K562 (cell line): ENCODE results near the gene ZBTB7A.

Source experiments
- CC2D1A ChIP-seq: fragments of 450-650 bp; IDR thresholded peaks from 2 replicates; pipeline ENCODE4 v1.6.1; 2017; ENCODE audit warnings: mild to moderate bottlenecking
- CEBPB ChIP-seq: fragments of 450-650 bp; IDR thresholded peaks from 2 replicates; pipeline ENCODE4 v1.6.1; 2016; ENCODE audit warnings: missing genetic modification characterization, missing compliant biosample characterization
- EZH2 ChIP-seq: IDR thresholded peaks from 2 replicates; pipeline ENCODE4 v1.6.1; 2012; ENCODE audit warnings: low read depth, mild to moderate bottlenecking, inconsistent platforms, low read length, borderline replicate concordance
- HDAC6 ChIP-seq: IDR thresholded peaks from 2 replicates; pipeline ENCODE4 v1.6.1; 2012; ENCODE audit warnings: low read depth, mild to moderate bottlenecking, control low read depth, inconsistent platforms, low read length, moderate library complexity
- MAFK ChIP-seq: IDR thresholded peaks from 2 replicates; pipeline ENCODE4 v1.6.1; 2011; ENCODE audit warnings: low read length, improper control_type of control experiment
- SAP30 ChIP-seq: fragments of 200-600 bp; sonication (generic); IDR thresholded peaks from 2 replicates; pipeline ENCODE4 v1.6.1; 2012; ENCODE audit warnings: borderline replicate concordance, low read depth, mild to moderate bottlenecking, moderate library complexity, low read length, control low read depth, inconsistent platforms; ENCODE audit not compliant: insufficient read depth, poor library complexity, severe bottlenecking
- SETDB1 ChIP-seq: IDR thresholded peaks from one replicate; pipeline ENCODE4 v1.6.1; 2012; ENCODE audit warnings: low read length, control low read depth, inconsistent platforms
- SP1 ChIP-seq: sonication (generic); formaldehyde crosslinking; IDR thresholded peaks from 2 replicates; pipeline ENCODE4 v1.8.1; 2022; ENCODE audit warnings: mild to moderate bottlenecking, missing genetic modification reagents
- ZNF140 ChIP-seq: fragments of 250-450 bp; sonication (Bioruptor Pico); IDR thresholded peaks from 2 replicates; pipeline ENCODE4 v1.8.0; 2021; ENCODE audit warnings: moderate library complexity, mild to moderate bottlenecking, inconsistent platforms
- ZNF408 ChIP-seq: fragments of 250-450 bp; sonication (Bioruptor Pico); IDR thresholded peaks from 2 replicates; pipeline ENCODE4 v1.4.0; 2020; ENCODE audit warnings: low read depth, mild to moderate bottlenecking, moderate library complexity
- TF ChIP-seq, protein P1 (sequence below): sonication (generic); formaldehyde crosslinking; IDR thresholded peaks from 2 replicates; pipeline ENCODE4 v1.8.1; 2022; ENCODE audit warnings: missing genetic modification reagents
- TF ChIP-seq, protein P2 (sequence below), 2 experiments: fragments of 450-650 bp; formaldehyde crosslinking in 1 of 2; IDR thresholded peaks; 2 replicates each; pipeline versions ENCODE4 v1.4.0 to v1.6.1; 2014 to 2020; ENCODE audit warnings: mild to moderate bottlenecking in 2 of 2, borderline replicate concordance in 1 of 2, low read depth in 1 of 2
- TF ChIP-seq, protein P3 (sequence below): IDR thresholded peaks from 2 replicates; pipeline ENCODE4 v1.6.1; 2011; ENCODE audit warnings: borderline replicate concordance, low read depth, mild to moderate bottlenecking, moderate library complexity, low read length; ENCODE audit not compliant: insufficient read depth, poor library complexity, severe bottlenecking

DNA sequence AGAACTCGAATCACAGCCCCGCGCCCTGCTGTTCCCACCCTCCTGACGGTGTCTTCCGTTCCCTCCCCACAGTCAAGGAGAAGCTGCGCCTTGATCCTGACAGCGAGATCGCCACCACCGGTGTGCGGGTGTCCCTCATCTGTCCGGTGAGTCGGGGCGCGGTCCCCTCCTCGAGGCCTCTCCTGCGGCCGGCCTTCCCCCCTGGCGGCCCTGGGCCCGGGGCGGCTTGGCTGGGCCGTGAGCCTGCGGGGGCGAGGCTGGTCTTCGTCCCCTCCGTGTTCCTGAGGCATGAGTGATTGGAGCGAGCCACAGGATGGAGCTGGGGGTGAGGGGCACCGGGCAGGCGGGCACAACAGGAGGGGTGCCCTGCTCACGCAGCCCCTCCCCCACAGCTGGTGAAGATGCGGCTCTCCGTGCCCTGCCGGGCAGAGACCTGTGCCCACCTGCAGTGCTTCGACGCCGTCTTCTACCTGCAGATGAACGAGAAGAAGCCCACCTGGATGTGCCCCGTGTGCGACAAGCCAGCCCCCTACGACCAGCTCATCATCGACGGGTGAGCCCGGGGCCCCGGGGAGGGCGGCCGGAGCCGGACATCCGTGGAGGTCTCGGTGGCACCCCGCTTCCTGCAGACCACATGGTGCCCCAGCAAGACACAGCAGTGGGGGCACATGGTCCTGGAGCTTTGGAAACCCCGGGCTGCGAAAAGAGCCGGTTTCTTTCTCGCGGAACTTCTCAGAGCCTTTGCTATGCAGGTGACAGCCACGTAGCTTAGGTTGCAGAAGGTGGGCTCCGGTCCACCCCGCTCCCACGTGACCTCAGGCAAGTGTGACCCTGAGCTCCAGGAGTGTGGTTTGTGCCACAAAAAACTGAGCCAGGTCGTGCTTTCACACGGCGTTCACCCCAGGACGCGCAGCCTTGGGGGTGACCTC is 33.4 kb downstream of the ZBTB7A start:
- TF ChIP-seq, protein P1, sequence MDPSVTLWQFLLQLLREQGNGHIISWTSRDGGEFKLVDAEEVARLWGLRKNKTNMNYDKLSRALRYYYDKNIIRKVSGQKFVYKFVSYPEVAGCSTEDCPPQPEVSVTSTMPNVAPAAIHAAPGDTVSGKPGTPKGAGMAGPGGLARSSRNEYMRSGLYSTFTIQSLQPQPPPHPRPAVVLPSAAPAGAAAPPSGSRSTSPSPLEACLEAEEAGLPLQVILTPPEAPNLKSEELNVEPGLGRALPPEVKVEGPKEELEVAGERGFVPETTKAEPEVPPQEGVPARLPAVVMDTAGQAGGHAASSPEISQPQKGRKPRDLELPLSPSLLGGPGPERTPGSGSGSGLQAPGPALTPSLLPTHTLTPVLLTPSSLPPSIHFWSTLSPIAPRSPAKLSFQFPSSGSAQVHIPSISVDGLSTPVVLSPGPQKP (CRISPR knock-in tag): no peak
- no peak for TF ChIP-seq SAP30
- TF ChIP-seq, protein P2, sequence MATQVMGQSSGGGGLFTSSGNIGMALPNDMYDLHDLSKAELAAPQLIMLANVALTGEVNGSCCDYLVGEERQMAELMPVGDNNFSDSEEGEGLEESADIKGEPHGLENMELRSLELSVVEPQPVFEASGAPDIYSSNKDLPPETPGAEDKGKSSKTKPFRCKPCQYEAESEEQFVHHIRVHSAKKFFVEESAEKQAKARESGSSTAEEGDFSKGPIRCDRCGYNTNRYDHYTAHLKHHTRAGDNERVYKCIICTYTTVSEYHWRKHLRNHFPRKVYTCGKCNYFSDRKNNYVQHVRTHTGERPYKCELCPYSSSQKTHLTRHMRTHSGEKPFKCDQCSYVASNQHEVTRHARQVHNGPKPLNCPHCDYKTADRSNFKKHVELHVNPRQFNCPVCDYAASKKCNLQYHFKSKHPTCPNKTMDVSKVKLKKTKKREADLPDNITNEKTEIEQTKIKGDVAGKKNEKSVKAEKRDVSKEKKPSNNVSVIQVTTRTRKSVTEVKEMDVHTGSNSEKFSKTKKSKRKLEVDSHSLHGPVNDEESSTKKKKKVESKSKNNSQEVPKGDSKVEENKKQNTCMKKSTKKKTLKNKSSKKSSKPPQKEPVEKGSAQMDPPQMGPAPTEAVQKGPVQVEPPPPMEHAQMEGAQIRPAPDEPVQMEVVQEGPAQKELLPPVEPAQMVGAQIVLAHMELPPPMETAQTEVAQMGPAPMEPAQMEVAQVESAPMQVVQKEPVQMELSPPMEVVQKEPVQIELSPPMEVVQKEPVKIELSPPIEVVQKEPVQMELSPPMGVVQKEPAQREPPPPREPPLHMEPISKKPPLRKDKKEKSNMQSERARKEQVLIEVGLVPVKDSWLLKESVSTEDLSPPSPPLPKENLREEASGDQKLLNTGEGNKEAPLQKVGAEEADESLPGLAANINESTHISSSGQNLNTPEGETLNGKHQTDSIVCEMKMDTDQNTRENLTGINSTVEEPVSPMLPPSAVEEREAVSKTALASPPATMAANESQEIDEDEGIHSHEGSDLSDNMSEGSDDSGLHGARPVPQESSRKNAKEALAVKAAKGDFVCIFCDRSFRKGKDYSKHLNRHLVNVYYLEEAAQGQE (IDR thresholded peaks at IDR 0.05; ENCODE audit: borderline replicate concordance): no peak
- TF ChIP-seq, protein P2 (CRISPR knock-in tag; IDR thresholded peaks at IDR 0.05; ENCODE audit: low read depth): no peak
- TF ChIP-seq HDAC6: no peak
- no peak for TF ChIP-seq ZNF408 (CRISPR knock-in tag)
- TF ChIP-seq ZNF140: no peak
- TF ChIP-seq SETDB1: no peak
- TF ChIP-seq CEBPB (tag): no peak
- TF ChIP-seq, protein P3, sequence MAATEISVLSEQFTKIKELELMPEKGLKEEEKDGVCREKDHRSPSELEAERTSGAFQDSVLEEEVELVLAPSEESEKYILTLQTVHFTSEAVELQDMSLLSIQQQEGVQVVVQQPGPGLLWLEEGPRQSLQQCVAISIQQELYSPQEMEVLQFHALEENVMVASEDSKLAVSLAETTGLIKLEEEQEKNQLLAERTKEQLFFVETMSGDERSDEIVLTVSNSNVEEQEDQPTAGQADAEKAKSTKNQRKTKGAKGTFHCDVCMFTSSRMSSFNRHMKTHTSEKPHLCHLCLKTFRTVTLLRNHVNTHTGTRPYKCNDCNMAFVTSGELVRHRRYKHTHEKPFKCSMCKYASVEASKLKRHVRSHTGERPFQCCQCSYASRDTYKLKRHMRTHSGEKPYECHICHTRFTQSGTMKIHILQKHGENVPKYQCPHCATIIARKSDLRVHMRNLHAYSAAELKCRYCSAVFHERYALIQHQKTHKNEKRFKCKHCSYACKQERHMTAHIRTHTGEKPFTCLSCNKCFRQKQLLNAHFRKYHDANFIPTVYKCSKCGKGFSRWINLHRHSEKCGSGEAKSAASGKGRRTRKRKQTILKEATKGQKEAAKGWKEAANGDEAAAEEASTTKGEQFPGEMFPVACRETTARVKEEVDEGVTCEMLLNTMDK: no peak
- TF ChIP-seq EZH2: no peak
- no peak for TF ChIP-seq MAFK
- no peak for TF ChIP-seq CC2D1A
- TF ChIP-seq SP1 (CRISPR knock-in tag): no peak
